Activated effector memory CD4-positive, alpha-beta T cell treated with anti-CD3 and anti-CD28 coated beads, Interleukin-2, amount 50 U/mL, for 16 hours (primary cell): ENCODE results near the gene HSPB6.
"Not testable (repeated sequence)": the region's sequence is repeated elsewhere in the genome, so short reads cannot be mapped to it uniquely, and the experiment has no call there.

Experiments
- DNase-seq: peaks from one replicate; pipeline ENCODE4 v3.0.0-alpha.2; 2020

The HSPB6 gene

GRCh38 chr19:35785339-35785627 lies 28.5 kb upstream of the HSPB6 start:
- no peak for DNase-seq

DNA sequence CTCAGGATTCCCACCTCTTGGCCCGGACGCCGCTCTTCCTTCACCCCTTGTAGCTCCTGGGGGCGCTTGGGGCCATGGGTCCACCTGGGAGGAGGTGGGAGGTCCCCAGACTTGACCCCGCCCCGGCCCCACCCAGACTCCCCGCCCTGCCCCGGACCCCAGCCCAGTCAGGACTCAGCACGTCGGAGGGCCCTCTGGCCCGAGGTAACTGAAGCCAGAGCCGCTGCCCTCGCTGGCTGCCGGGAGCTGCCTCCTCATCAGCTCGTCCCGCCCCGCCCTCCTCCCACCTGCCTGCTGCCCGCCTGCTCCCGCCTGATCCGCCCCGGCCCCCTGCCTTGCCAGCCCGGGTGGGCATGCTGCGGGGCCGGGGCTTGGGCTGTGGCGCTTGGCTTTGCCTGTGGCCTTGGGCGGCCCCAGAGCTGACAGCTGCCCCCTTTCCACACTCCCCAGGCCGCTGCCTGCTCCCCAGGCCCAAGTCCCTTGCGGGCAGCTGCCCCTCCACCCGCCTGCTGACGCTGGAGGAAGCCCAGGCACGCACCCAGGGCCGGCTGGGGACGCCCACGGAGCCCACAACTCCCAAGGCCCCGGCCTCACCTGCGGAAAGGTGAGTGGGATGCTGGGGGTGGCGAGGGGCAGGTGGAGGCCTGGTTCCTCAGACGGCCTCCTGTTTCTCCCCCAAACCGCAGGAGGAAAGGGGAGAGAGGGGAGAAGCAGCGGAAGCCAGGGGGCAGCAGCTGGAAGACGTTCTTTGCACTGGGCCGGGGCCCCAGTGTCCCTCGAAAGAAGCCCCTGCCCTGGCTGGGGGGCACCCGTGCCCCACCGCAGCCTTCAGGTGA lies 27.9 kb upstream of the HSPB6 start:
- DNase-seq = no peak

- DNase-seq = no peak
These were observed 26.9 kb upstream of the HSPB6 start for GRCh38 chr19:35783469-35784434.

GRCh38 chr19:35782589-35782988 lies 25.8 kb upstream of the HSPB6 start:
- no peak for DNase-seq

- no peak for DNase-seq
These were observed 24.8 kb upstream of the HSPB6 start for GRCh38 chr19:35781650-35782049.

DNA sequence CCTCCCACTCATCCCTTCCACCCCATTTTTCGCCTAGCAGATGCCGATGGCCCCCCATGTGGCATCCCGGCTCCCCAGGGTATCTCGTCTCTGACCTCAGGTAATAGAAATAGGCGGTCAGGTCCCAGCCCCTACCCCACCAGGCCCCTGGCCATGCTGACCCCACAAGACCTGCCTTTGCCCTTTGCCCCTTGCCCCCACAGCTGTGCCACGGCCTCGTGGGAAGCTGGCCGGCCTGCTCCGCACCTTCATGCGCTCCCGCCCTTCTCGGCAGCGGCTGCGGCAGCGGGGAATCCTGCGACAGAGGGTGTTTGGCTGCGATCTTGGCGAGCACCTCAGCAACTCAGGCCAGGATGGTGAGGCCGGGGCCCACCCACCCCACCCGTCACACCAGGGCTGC lies 23.9 kb upstream of the HSPB6 start:
- DNase-seq = no peak

DNA sequence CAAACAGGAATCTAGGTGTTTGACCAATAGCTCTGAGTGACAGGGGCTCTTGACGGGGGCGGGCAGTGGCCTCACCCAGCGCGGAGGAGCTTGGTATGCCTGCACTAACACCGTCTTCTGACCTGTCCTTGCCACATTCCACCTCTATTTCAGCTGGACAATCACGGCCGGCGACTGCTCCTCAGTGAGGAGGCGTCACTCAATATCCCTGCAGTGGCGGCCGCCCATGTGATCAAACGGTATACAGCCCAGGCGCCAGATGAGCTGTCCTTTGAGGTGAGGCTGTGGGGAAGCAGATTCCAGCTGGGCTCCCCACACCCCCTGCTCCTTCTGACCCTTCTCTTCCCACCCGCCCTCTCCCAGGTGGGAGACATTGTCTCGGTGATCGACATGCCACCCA lies 23.2 kb upstream of the HSPB6 start:
- no peak for DNase-seq

GRCh38 chr19:35779033-35779432 lies 22.2 kb upstream of the HSPB6 start:
- DNase-seq = no peak

DNA sequence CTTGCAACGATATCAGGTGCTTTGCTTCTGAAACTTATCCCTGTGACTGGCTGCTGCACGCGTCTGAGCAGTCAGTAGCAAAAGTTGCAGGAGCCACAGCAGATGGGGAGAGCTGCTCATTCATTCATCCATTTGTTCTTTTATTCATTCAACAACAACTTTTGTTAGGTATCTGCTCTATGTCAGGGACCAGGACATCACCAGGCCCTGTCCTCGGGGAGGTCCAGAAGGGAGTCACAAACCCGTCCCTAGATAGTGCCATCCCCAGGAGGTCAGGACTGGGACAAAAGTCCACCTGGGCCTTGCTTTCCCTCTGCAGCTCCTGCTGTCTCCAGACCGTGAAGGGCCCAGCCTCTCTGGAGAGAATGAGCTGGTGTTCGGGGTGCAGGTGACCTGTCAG lies 21.1 kb upstream of the HSPB6 start:
- DNase-seq = no peak

- DNase-seq = no peak
These were observed 20.4 kb upstream of the HSPB6 start for GRCh38 chr19:35777086-35777841.

DNA sequence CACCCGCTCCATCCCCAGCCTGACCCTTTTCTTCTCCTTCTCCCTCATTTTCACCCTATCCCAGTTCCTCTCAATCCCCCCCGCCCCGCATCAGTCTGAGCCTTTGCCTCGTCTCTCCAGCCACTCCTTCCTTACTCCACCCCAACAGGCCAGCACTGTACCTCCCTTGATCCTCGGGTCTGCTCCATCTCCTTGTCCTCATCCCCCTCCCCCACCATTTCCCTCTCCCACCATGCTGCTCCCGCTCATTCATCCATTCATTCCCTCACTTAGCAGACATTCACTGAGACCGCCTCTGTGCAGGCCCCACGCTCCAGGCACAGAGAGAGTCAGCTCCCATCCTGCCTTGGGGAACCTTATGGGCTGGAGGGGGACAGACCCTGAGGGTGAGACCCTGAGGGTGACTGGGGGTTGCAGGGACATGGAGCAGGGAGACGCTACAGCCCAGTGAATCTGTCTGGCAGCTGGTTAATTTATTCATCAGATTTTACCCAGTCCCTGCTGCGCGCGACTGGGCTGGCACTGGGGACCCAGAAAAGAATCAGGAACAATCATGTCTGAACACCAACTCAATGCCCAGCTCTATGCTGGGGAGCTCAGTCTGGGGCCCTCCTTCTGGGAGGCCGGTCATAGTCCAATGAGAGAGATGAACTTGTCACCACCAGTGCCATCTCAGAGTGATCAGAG lies 19.4 kb upstream of the HSPB6 start:
- DNase-seq = no peak

- peak; percentile 99 for DNase-seq
These were observed 18.7 kb upstream of the HSPB6 start, which contains the start of gene ARHGAP33 for GRCh38 chr19:35775298-35776101. TSS of gene ARHGAP33 (plus strand) at chr19:35775564. CDS start at chr19:35775659, 95 bp downstream.

DNA sequence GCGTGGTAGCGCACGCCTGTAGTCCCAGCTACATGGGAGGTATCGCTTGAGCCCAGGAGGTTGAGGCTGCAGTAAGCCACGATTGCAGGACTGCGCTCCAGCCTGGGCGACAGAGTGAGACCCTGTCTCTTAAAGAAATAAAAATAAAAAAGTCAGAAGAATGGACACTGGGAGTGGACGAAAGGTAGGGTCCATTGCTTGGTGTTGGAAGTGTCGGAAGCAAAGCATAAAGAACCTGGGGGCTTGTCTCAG lies 18.1 kb upstream of the HSPB6 start:
- DNase-seq = no peak

GRCh38 chr19:35774274-35775045 lies 17.6 kb upstream of the HSPB6 start:
- DNase-seq = no peak

- no peak for DNase-seq
These were observed 16.4 kb upstream of the HSPB6 start for GRCh38 chr19:35773020-35773806.

GRCh38 chr19:35772362-35772761 lies 15.5 kb upstream of the HSPB6 start:
- DNase-seq = not testable (repeated sequence)

- no peak for DNase-seq
These were observed 11.2 kb upstream of the HSPB6 start for GRCh38 chr19:35768082-35768421.

DNA sequence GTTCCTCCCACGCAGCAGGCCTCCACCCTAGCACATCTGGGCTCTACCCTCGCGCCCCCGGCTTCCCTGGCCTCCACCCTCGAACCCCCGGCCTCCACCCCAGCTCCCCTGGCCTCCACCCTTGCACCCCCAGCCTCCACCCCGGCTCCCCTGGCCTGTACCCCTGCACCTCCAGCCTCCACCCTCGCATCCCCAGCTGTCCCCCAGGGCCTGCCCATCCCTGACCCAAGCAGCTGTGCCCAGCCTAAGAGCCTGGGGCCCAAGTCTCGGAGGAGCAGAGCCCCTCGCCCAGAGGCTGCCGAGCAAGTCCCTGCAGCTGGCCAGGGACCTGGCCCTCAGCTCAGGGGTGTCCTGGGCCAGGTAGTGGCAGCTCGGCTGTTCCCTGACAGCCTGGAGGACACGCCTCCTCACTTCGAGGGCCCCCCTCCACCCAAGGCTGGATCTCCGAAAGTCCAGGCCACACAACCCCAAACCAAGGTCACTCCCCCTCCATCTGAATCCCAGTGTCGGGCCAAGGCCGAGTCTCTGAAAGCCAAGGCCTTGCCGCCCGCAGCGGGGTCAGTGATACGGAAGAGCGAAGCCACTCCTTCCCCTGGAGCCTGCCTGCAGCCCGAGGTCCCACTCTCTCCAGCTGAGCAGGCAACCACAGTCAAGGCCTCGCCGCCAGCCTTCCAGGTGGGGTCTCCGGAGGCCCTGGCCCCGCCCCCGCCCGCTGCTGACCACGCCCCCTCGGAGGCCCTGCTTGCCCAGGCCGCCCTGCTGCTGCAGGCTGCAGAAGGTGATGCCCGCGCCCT lies 10.7 kb upstream of the HSPB6 start:
- no peak for DNase-seq

DNA sequence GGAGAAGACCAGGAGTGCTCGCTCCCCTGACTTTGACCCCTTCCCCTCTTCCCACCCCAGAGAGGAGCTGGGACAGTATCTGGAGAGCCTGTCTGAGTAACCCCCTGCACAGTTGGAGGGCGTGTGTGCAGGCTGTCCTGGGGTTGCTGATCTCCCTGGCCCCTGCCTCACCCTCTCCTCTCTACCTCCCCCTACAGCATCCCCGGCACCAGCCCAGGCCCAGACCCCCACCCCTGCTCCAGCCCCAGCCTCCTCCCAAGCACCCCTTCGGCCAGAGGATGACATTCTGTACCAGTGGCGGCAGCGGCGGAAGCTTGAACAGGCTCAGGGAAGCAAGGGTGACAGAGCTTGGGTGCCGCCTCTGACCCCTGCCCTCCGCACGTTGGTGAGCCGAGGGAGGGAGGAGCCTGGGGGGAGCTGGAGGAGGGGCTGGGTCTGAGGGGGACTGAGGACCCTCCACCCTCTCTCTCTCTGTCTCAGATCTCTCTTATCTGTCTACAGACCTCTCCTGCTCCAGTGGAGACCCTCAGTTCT lies 9.8 kb upstream of the HSPB6 start:
- no peak for DNase-seq
